Smooth muscle cell (in vitro differentiated cells): ENCODE measurements around the gene RC3H1. TPM values are rescaled to one million over a fixed set of nuclear protein-coding genes. Genes with fewer than 3 reads are reported as not detected.

Source experiments
- DNase-seq: peaks from one replicate; lab custom pipeline; 2025; ENCODE audit not compliant: unreplicated experiment; lab: John Stamatoyannopoulos, UW
- H2AFZ ChIP-seq: fragments of 200-600 bp; sonication (generic); 2 replicates; pipeline ENCODE4 v1.6.0; 2016; ENCODE audit warnings: antibody characterized with exemption, low read depth, mild to moderate bottlenecking
- H3F3A ChIP-seq: fragments of 200-600 bp; sonication (generic); 2 replicates; pipeline ENCODE4 v1.6.0; 2017; ENCODE audit warnings: antibody characterized with exemption, low read depth
- H3K27ac ChIP-seq: fragments of 200-600 bp; sonication (generic); 2 replicates; pipeline ENCODE4 v1.5.1; 2016; ENCODE audit warnings: low read depth, mild to moderate bottlenecking
- H3K27me3 ChIP-seq: fragments of 200-600 bp; sonication (generic); 2 replicates; pipeline ENCODE4 v1.6.1; 2016; ENCODE audit warnings: low read depth, mild to moderate bottlenecking
- H3K36me3 ChIP-seq: fragments of 200-600 bp; sonication (generic); 2 replicates; pipeline ENCODE4 v1.5.1; 2016; ENCODE audit warnings: low read depth
- H3K4me1 ChIP-seq: fragments of 200-600 bp; sonication (generic); 2 replicates; pipeline ENCODE4 v1.5.1; 2016; ENCODE audit warnings: low read depth
- H3K4me2 ChIP-seq: fragments of 200-600 bp; sonication (generic); 2 replicates; pipeline ENCODE4 v1.6.0; 2016; ENCODE audit warnings: mild to moderate bottlenecking
- H3K4me3 ChIP-seq: fragments of 200-600 bp; sonication (generic); 2 replicates; pipeline ENCODE4 v1.5.1; 2016; ENCODE audit warnings: mild to moderate bottlenecking
- H3K79me2 ChIP-seq: fragments of 200-600 bp; sonication (generic); 2 replicates; pipeline ENCODE4 v1.6.0; 2016; ENCODE audit warnings: low read depth, mild to moderate bottlenecking
- H3K9ac ChIP-seq: fragments of 200-600 bp; sonication (generic); 2 replicates; pipeline ENCODE4 v1.6.0; 2016; ENCODE audit warnings: low read depth
- H3K9me3 ChIP-seq: fragments of 200-600 bp; sonication (generic); replicated peaks from 2 replicates; pipeline ENCODE4 v1.5.1; 2016; ENCODE audit warnings: low read depth
- H4K20me1 ChIP-seq: fragments of 200-600 bp; sonication (generic); 2 replicates; pipeline ENCODE4 v1.6.0; 2016; ENCODE audit warnings: low read depth
- WGBS: methylation state at CpG from one replicate; pipeline ENCODE4 v1.1.7; 2016; ENCODE audit warnings: low lambda C conversion rate; 5-methylcytosine and 5-hydroxymethylcytosine counted together
- polyA plus RNA-seq: library from polyadenylated mRNA; unstranded; fragments of >200 nt; fragmentation: Nextera tagmentation; extraction: Ambion mirVana; gene quantifications from 2 replicates; pipeline ENCODE4 v1.2.1, GENCODE V29; 2016
- total RNA-seq: library from RNA; depleted of rRNA; stranded (reverse); fragments of >200 nt; gene quantifications from 2 replicates; pipeline ENCODE4 v1.2.3, GENCODE V29; 2014
- TF ChIP-seq, protein P1 (sequence below): fragments of 200-600 bp; sonication (generic); IDR thresholded peaks from 2 replicates; pipeline ENCODE4 v1.5.1; 2017; ENCODE audit warnings: borderline replicate concordance, mild to moderate bottlenecking, antibody characterized with exemption; ENCODE audit not compliant: insufficient read depth, poor library complexity, severe bottlenecking

The RC3H1 gene
- total and polyA plus RNA-seq, 2 experiments from 2014 or later, result 3.9 to 21.6 TPM

GRCh38 chr1:173900992-173901391, 121.2 kb downstream of the RC3H1 start:
- TF ChIP-seq, protein P1, sequence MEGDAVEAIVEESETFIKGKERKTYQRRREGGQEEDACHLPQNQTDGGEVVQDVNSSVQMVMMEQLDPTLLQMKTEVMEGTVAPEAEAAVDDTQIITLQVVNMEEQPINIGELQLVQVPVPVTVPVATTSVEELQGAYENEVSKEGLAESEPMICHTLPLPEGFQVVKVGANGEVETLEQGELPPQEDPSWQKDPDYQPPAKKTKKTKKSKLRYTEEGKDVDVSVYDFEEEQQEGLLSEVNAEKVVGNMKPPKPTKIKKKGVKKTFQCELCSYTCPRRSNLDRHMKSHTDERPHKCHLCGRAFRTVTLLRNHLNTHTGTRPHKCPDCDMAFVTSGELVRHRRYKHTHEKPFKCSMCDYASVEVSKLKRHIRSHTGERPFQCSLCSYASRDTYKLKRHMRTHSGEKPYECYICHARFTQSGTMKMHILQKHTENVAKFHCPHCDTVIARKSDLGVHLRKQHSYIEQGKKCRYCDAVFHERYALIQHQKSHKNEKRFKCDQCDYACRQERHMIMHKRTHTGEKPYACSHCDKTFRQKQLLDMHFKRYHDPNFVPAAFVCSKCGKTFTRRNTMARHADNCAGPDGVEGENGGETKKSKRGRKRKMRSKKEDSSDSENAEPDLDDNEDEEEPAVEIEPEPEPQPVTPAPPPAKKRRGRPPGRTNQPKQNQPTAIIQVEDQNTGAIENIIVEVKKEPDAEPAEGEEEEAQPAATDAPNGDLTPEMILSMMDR, result no peak

DNA sequence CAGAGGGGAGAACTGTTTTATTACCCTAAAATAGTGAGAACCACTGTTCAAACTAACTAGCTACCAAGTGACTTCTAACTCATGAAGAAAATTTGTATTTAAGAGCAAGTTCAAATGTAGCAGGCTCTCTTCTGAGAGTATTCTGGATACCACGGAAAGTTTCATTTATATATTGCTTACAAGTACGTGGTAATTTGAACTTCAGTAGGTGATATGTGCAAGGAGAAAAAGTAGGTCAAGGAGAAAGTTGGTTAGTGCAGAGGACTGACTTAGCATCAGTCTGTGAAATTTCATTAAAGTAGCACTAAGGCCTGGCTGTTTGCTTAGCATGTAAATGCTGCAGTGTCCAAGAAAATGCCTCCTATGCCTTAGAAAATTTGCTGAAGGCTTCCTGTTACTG, 121.7 kb downstream of the RC3H1 start:
- Histone ChIP-seq H3K27ac (no peak overlapping the region), H3K36me3 (no peaks in the 10 kb centered on the region), H3K4me2 (no peak overlapping the region), H3K79me2 (no peaks in the 10 kb centered on the region), H3F3A (no peaks in the 10 kb centered on the region), H3K9ac (no peak overlapping the region), H4K20me1 (no peaks in the 10 kb centered on the region), H3K4me3 (no peak overlapping the region), H2AFZ (no peak overlapping the region), H3K4me1 (no peaks in the 10 kb centered on the region), H3K27me3 (no peaks in the 10 kb centered on the region), H3K9me3 (no peaks in the 10 kb centered on the region)
- WGBS, result 88% methylated on average over 2 of the region's 2 CpGs
- no peak for DNase-seq
- TF ChIP-seq, protein P1, result no peak

More at GRCh38 chr1:173900992-173901391, 121.2 kb downstream of the RC3H1 start:
- Histone ChIP-seq H3K79me2 (no peaks in the 10 kb centered on the region), H3K27me3 (no peaks in the 10 kb centered on the region), H3K4me2 (no peak overlapping the region), H4K20me1 (no peaks in the 10 kb centered on the region), H3K36me3 (no peaks in the 10 kb centered on the region), H2AFZ (no peak overlapping the region), H3K9me3 (no peaks in the 10 kb centered on the region), H3K27ac (no peak overlapping the region), H3K4me1 (no peaks in the 10 kb centered on the region), H3K9ac (no peak overlapping the region), H3K4me3 (no peak overlapping the region), H3F3A (no peaks in the 10 kb centered on the region)
- WGBS, result 13% methylated on average over 3 of the region's 3 CpGs
- no peak for DNase-seq

GRCh38 chr1:173894189-173894588, 128.0 kb downstream of the RC3H1 start:
- TF ChIP-seq, protein P1, result no peak
- H3F3A ChIP-seq, result no peaks in the 10 kb centered on the region
- no peak overlapping the region for H2AFZ ChIP-seq
- no peak overlapping the region for H3K4me2 ChIP-seq
- no peak overlapping the region for H3K4me3 ChIP-seq
- H3K27me3 ChIP-seq, result no peaks in the 10 kb centered on the region
- no peak overlapping the region for H3K9ac ChIP-seq
- H3K79me2 ChIP-seq, result no peaks in the 10 kb centered on the region
- 60% methylated on average over 3 of the region's 3 CpGs for WGBS
- H3K4me1 ChIP-seq, result no peaks in the 10 kb centered on the region
- peak overlapping the region; percentile 60 for H3K27ac ChIP-seq
- H3K9me3 ChIP-seq, result no peaks in the 10 kb centered on the region
- H3K36me3 ChIP-seq, result no peaks in the 10 kb centered on the region
- peaks cover 7% of the 10 kb centered on the region for H4K20me1 ChIP-seq
- DNase-seq, result no peak

DNA sequence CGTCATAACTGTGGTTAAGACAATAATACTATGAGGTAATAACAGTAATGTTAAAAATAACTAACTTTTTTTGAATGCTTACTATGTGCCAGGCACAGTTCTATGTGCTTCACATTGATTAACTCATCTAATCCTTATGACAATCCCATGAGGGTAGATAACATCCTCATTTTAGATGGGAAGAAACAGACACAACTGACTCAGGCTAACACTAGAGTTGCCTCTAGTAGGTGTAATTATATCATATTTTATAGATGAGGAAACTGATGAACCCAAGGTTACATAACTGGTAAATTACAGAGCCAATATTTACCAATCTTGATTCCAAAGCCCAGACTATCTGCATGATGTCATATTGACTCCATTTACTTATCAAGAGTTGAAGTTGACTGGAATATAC, 128.5 kb downstream of the RC3H1 start:
- H2AFZ ChIP-seq, result no peak overlapping the region
- H3F3A ChIP-seq, result no peaks in the 10 kb centered on the region
- no peak for DNase-seq
- peaks cover 7% of the 10 kb centered on the region for H4K20me1 ChIP-seq
- H3K9me3 ChIP-seq, result no peaks in the 10 kb centered on the region
- no peak overlapping the region for H3K4me3 ChIP-seq
- no peaks in the 10 kb centered on the region for H3K27me3 ChIP-seq
- TF ChIP-seq, protein P1, result no peak
- H3K27ac ChIP-seq, result peak overlapping the region; percentile 60
- H3K4me2 ChIP-seq, result peak overlapping the region; percentile 5
- no peaks in the 10 kb centered on the region for H3K36me3 ChIP-seq
- no peaks in the 10 kb centered on the region for H3K4me1 ChIP-seq
- H3K79me2 ChIP-seq, result no peaks in the 10 kb centered on the region
- H3K9ac ChIP-seq, result peak overlapping the region; percentile 15
- whole genome bisulfite sequencing, result 48% methylated on average over 1 of the region's 1 CpG
